ENCODE measurements around the gene ADH4.
"Not testable (repeated sequence)": the region's sequence is repeated elsewhere in the genome, so short reads cannot be mapped to it uniquely, and the experiment has no call there.

DNA sequence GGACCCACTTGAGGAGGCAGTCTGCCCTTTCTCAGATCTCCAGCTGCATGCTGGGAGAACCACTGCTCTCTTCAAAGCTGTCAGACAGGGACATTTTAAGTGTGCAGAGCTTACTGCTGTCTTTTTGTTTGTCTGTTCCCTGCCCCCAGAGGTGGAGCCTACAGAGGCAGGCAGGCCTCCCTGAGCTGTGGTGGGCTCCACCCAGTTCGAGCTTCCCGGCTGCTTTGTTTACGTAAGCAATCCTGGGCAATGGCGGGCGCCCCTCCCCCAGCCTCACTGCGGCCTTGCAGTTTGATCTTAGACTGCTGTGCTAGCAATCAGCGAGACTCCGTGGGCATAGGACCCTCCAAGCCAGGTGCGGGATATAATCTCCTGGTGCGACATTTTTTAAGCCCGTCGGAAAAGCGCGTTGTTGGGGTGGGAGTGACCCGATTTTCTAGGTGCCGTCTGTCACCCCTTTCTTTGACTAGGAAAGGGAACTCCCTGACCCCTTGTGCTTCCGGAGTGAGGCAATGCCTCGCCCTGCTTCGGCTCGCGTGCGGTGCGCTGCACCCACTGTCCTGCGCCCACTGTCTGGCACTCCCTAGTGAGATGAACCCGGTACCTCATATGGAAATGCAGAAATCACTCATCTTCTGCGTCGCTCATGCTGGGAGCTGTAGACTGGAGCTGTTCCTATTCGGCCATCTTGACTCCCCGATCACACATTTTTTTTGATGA, 26.8 kb downstream of the ADH4 start:
- not testable (repeated sequence) for TF ChIP-seq CTCF (IDR thresholded peaks at IDR 0.05 in 8 of 11, conservative IDR thresholded peaks at IDR 0.05 in 3 of 11); POLR2A (IDR thresholded peaks at IDR 0.05)

Measured in spleen (tissue), 7 donors.